ENCODE data around the gene WDFY4. TPM values are rescaled to one million over a fixed set of nuclear protein-coding genes. Genes with fewer than 3 reads are reported as not detected.

Gene WDFY4
- total and polyA plus RNA-seq, 2 of the 13 experiments (the other 11 are each of a cell fraction or from before 2014, with no cell fraction given), result not detected

DNA sequence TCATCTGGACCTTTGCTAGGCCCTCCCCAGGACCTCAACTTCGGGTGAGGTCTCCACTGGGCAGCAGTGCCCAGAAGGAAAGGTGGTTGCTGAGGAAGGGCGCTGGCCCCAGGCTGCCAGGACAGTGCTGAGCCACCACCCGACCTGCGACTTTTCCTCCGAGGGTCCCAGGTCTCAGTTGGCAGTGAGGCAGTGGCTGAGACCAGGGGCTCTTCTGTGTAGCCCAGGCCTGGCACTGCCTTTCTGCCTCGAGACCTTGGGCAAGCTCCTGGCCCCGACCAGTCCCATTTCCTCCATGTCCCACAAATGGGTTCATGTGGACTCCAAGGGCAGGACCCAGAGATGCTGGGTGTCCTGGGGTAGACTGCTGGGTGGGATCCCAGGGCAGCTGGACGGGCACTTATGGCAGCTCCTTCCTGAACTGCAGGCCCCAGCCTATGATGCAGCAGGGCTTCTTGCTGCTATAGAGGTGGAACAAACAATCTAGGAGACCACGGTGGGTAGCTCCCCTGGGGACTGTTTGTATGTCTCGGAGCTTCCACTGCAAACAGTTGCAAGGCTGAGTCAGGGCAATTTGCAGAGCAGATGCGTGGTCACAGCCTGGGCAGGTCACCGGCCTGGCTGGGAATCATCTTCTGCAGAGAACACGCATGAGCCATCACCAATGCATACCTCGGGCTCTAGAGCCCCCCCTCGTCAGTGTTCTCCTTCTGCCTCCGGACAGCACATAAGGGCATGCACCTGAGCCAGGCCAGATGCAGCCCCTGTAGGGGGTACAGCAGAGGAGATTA, 272.9 kb downstream of the WDFY4 start:
- in situ Hi-C loops (cut with HindIII; ENCODE audit: extremely low pct_ligation_motif_present, low pct_unique_long_range_greater_than_20kb) (no loop called here), intact Hi-C loops (cut with micrococcal nuclease; ENCODE audit: unreplicated experiment) (no loop called here)
- CTCF ChIA-PET (ENCODE audit: low intra/inter-chr PET ratio, low total read pairs), result no interaction called here
- Histone ChIP-seq H3K27me3 (ENCODE audit: control insufficient read depth in 1 of 2, insufficient read depth in 2 of 2, low read length in 2 of 2) (peaks cover 0 to 4% of the 10 kb centered on the region in 2 experiments; a peak in 2 of 5 replicates), H3K4me3 (replicated peaks in 1 of 3; ENCODE audit: insufficient read depth in 1 of 3, low read depth in 2 of 3, low read length in 3 of 3) (no peak overlapping the region), H3K27ac (ENCODE audit: extremely low read length, insufficient read depth, low read length) (no peak overlapping the region), H3K4me1 (ENCODE audit: insufficient read depth, low read length) (no peaks in the 10 kb centered on the region), H3K36me3 (replicated peaks in 1 of 2; ENCODE audit: control insufficient read depth in 1 of 2, insufficient read depth in 2 of 2, low read length in 2 of 2) (no peaks in the 10 kb centered on the region), H3K9me3 (ENCODE audit: low read length) (no peaks in the 10 kb centered on the region), H3K79me2 (ENCODE audit: insufficient read depth, low read length) (no peaks in the 10 kb centered on the region), H4K20me1 (ENCODE audit: insufficient read depth, low read length) (no peaks in the 10 kb centered on the region), H3K9ac (ENCODE audit: insufficient read depth, low read depth, low read length) (no peak overlapping the region), H3K4me2 (ENCODE audit: low read depth, low read length) (no peak overlapping the region), H2AFZ (ENCODE audit: low read length) (no peak overlapping the region)
- 0% methylated on average over 1 of the region's 16 CpGs for WGBS (ENCODE audit: low lambda C conversion rate)
- FAIRE-seq, result no peak
- TF ChIP-seq MED8 (CRISPR knock-in tag; IDR thresholded peaks at IDR 0.05; ENCODE audit: insufficient replicate concordance), result no peak
- no peak for TF ChIP-seq MATR3 (CRISPR knock-in tag; IDR thresholded peaks at IDR 0.05)
- TF ChIP-seq NCOA1 (CRISPR knock-in tag; IDR thresholded peaks at IDR 0.05), result no peak
- TF ChIP-seq, protein P1, sequence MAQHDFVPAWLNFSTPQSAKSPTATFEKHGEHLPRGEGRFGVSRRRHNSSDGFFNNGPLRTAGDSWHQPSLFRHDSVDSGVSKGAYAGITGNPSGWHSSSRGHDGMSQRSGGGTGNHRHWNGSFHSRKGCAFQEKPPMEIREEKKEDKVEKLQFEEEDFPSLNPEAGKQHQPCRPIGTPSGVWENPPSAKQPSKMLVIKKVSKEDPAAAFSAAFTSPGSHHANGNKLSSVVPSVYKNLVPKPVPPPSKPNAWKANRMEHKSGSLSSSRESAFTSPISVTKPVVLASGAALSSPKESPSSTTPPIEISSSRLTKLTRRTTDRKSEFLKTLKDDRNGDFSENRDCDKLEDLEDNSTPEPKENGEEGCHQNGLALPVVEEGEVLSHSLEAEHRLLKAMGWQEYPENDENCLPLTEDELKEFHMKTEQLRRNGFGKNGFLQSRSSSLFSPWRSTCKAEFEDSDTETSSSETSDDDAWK (CRISPR knock-in tag; IDR thresholded peaks at IDR 0.05), result no peak
- TF ChIP-seq ATF7-NPFF (CRISPR knock-in tag; IDR thresholded peaks at IDR 0.05; ENCODE audit: low read depth), result no peak
- no peak for TF ChIP-seq SMAD3 (CRISPR knock-in tag; IDR thresholded peaks at IDR 0.05)
- TF ChIP-seq ZNF44 (CRISPR knock-in tag; IDR thresholded peaks at IDR 0.05), result no peak
- no peak for TF ChIP-seq PRMT3 (CRISPR knock-in tag; IDR thresholded peaks at IDR 0.05; ENCODE audit: borderline replicate concordance, low read depth)
- TF ChIP-seq ZNF253 (CRISPR knock-in tag; IDR thresholded peaks at IDR 0.05; ENCODE audit: borderline replicate concordance), result no peak
- TF ChIP-seq MBD4 (IDR thresholded peaks at IDR 0.05; ENCODE audit: borderline replicate concordance, low read length), result no peak
- no peak for TF ChIP-seq TCF12 (IDR thresholded peaks at IDR 0.05)
- TF ChIP-seq TCF12 (CRISPR knock-in tag; IDR thresholded peaks at IDR 0.05), result no peak
- TF ChIP-seq ZNF501 (CRISPR knock-in tag; IDR thresholded peaks at IDR 0.05), result no peak
- no peak for TF ChIP-seq ZNF430 (CRISPR knock-in tag; IDR thresholded peaks at IDR 0.05)
- no peak for TF ChIP-seq RFXAP (CRISPR knock-in tag; IDR thresholded peaks at IDR 0.05; ENCODE audit: borderline replicate concordance)
- TF ChIP-seq, protein P2, sequence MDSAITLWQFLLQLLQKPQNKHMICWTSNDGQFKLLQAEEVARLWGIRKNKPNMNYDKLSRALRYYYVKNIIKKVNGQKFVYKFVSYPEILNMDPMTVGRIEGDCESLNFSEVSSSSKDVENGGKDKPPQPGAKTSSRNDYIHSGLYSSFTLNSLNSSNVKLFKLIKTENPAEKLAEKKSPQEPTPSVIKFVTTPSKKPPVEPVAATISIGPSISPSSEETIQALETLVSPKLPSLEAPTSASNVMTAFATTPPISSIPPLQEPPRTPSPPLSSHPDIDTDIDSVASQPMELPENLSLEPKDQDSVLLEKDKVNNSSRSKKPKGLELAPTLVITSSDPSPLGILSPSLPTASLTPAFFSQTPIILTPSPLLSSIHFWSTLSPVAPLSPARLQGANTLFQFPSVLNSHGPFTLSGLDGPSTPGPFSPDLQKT (CRISPR knock-in tag; IDR thresholded peaks at IDR 0.05; ENCODE audit: borderline replicate concordance), result no peak
- no peak for TF ChIP-seq ZNF782 (CRISPR knock-in tag; IDR thresholded peaks at IDR 0.05; ENCODE audit: borderline replicate concordance)
- no peak for TF ChIP-seq FOXM1 (CRISPR knock-in tag; IDR thresholded peaks at IDR 0.05)
- no peak for ATAC-seq
- DNase-seq (ENCODE audit: low spot score), result no peak
- POLR2A ChIA-PET, result no interaction called here
- BruUV-seq (replicated peaks), result no TSS peak

All from HepG2 (cell line).